HL-60 (cell line): Measurements from ENCODE around the gene C6orf136.

Source experiments
- DNase-seq, 2 experiments: peaks; one replicate each; pipeline ENCODE4 v3.0.0-alpha.2; 2010 to 2020; ENCODE audit warnings: low read depth in 1 of 2, low spot score in 1 of 2
- H3K27ac ChIP-seq: fragments of 250-450 bp; sonication (Bioruptor Pico); replicated peaks from 2 replicates; pipeline ENCODE4 v1.5.1; 2020; ENCODE audit warnings: mild to moderate bottlenecking, moderate library complexity
- H3K27me3 ChIP-seq: fragments of 250-450 bp; sonication (Bioruptor Pico); 2 replicates; pipeline ENCODE4 v1.5.1; 2021; ENCODE audit warnings: mild to moderate bottlenecking, moderate library complexity; ENCODE audit not compliant: insufficient read depth, poor library complexity, severe bottlenecking
- H3K4me3 ChIP-seq: replicated peaks from 2 replicates; pipeline ENCODE4 v1.5.1; 2011; ENCODE audit warnings: mild to moderate bottlenecking, control low read depth, low read length; ENCODE audit not compliant: insufficient read depth
- CTCF ChIP-seq: IDR thresholded peaks from one replicate; pipeline ENCODE4 v1.5.1; 2011; ENCODE audit warnings: low read length, control low read depth, inconsistent platforms; ENCODE audit not compliant: insufficient read depth
- GABPA ChIP-seq: IDR thresholded peaks from 2 replicates; pipeline ENCODE4 v1.6.1; 2012; ENCODE audit warnings: low read depth
- POLR2AphosphoS5 ChIP-seq: IDR thresholded peaks from 2 replicates; pipeline ENCODE4 v1.6.1; 2012; ENCODE audit warnings: low read depth
- REST ChIP-seq: IDR thresholded peaks from 2 replicates; pipeline ENCODE4 v1.6.1; 2012; ENCODE audit warnings: low read depth; ENCODE audit not compliant: insufficient replicate concordance
- SPI1 ChIP-seq: IDR thresholded peaks from 2 replicates; pipeline ENCODE4 v1.6.1; 2012; ENCODE audit warnings: low read depth, mild to moderate bottlenecking, borderline replicate concordance

The C6orf136 gene

GRCh38 chr6:30612213-30612612, 34.7 kb upstream of the C6orf136 start:
- no peak for DNase-seq
- no peak for TF ChIP-seq REST
- TF ChIP-seq CTCF: no peak
- no peak for TF ChIP-seq POLR2AphosphoS5
- TF ChIP-seq SPI1: no peak
- TF ChIP-seq GABPA: no peak
- H3K4me3 ChIP-seq: no peak overlapping the region
- no peak overlapping the region for H3K27ac ChIP-seq
- no peaks in the 10 kb centered on the region for H3K27me3 ChIP-seq

GRCh38 chr6:30612687-30613248, 34.2 kb upstream of the C6orf136 start:
- DNase-seq: no peak
- Histone ChIP-seq H3K27ac (no peak overlapping the region), H3K27me3 (no peaks in the 10 kb centered on the region), H3K4me3 (no peak overlapping the region)
- no peak for TF ChIP-seq REST
- no peak for TF ChIP-seq POLR2AphosphoS5
- no peak for TF ChIP-seq CTCF
- TF ChIP-seq GABPA: no peak
- TF ChIP-seq SPI1: no peak

GRCh38 chr6:30613251-30614043, 33.5 kb upstream of the C6orf136 start:
- DNase-seq: no peak
- H3K4me3 ChIP-seq: no peak overlapping the region
- peak overlapping the region; percentile 99; the same call in 1 of the 2 replicates for H3K27ac ChIP-seq
- TF ChIP-seq SPI1 (peak; percentile 48; the same call in 1 of the 2 replicates), POLR2AphosphoS5 (no peak), GABPA (no peak)
- H3K27me3 ChIP-seq: no peaks in the 10 kb centered on the region

GRCh38 chr6:30614044-30614842, 32.7 kb upstream of the C6orf136 start:
- H3K27ac ChIP-seq: peak overlapping the region; percentile 99
- TF ChIP-seq REST (no peak), POLR2AphosphoS5 (peak; percentile 44; the same call in 1 of the 2 replicates)
- H3K27me3 ChIP-seq: no peaks in the 10 kb centered on the region
- H3K4me3 ChIP-seq: peak overlapping the region; percentile 22
- no peak for DNase-seq
